SK-N-SH treated with all-trans-retinoic acid at 6 μM for 48 hours (cell line): ENCODE measurements around the gene LIMCH1.

ENCODE experiments used
- ATAC-seq: fragments of 200-7000 bp; cut with Tn5 transposase; 3 replicates; pipeline ENCODE4 v1.9.1; 2020; ENCODE audit warnings: mild to moderate bottlenecking, moderate library complexity
- ARNTL ChIP-seq: fragments of 450-650 bp; formaldehyde crosslinking; IDR thresholded peaks from 2 replicates; pipeline ENCODE4 v1.5.0; 2020; ENCODE audit warnings: low read depth, mild to moderate bottlenecking, moderate library complexity, borderline replicate concordance
- BACH2 ChIP-seq: fragments of 250-450 bp; sonication (Bioruptor Pico); IDR thresholded peaks from 2 replicates; pipeline ENCODE4 v1.9.0; 2021; ENCODE audit warnings: mild to moderate bottlenecking, borderline replicate concordance
- CREB5 ChIP-seq: fragments of 250-450 bp; sonication (Bioruptor Pico); IDR thresholded peaks from 2 replicates; pipeline ENCODE4 v1.5.1; 2020; ENCODE audit warnings: low read depth, mild to moderate bottlenecking, moderate library complexity
- CSDC2 ChIP-seq: fragments of 250-450 bp; sonication (Bioruptor Pico); IDR thresholded peaks from 2 replicates; pipeline ENCODE4 v1.5.0; 2020; ENCODE audit warnings: mild to moderate bottlenecking, moderate library complexity
- CSRNP3 ChIP-seq: fragments of 250-450 bp; sonication (Bioruptor Pico); IDR thresholded peaks from 2 replicates; pipeline ENCODE4 v1.5.1; 2021; ENCODE audit warnings: mild to moderate bottlenecking, moderate library complexity
- ESRRG ChIP-seq: fragments of 250-450 bp; sonication (Bioruptor Pico); IDR thresholded peaks from 2 replicates; pipeline ENCODE4 v1.6.1; 2021; ENCODE audit warnings: mild to moderate bottlenecking
- GLIS3 ChIP-seq: fragments of 250-450 bp; sonication (Bioruptor Pico); IDR thresholded peaks from 2 replicates; pipeline ENCODE4 v1.5.0; 2020; ENCODE audit warnings: mild to moderate bottlenecking, moderate library complexity
- ISL1 ChIP-seq: fragments of 250-450 bp; sonication (Bioruptor Pico); IDR thresholded peaks from 2 replicates; pipeline ENCODE4 v2.1.2; 2022; ENCODE audit warnings: mild to moderate bottlenecking, moderate library complexity
- OSR1 ChIP-seq: fragments of 250-450 bp; sonication (Bioruptor Pico); IDR thresholded peaks from 2 replicates; pipeline ENCODE4 v1.8.0; 2022; ENCODE audit warnings: moderate library complexity, mild to moderate bottlenecking, inconsistent platforms
- PATZ1 ChIP-seq: fragments of 250-450 bp; sonication (Bioruptor Pico); IDR thresholded peaks from 2 replicates; pipeline ENCODE4 v1.8.0; 2020; ENCODE audit warnings: mild to moderate bottlenecking, moderate library complexity, borderline replicate concordance
- POU6F1 ChIP-seq: fragments of 250-450 bp; sonication (Bioruptor Pico); IDR thresholded peaks from 2 replicates; pipeline ENCODE4 v1.8.0; 2021; ENCODE audit warnings: low read depth, mild to moderate bottlenecking, moderate library complexity, borderline replicate concordance
- PPARA ChIP-seq: fragments of 250-450 bp; sonication (Bioruptor Pico); IDR thresholded peaks from 2 replicates; pipeline ENCODE4 v1.5.0; 2020; ENCODE audit warnings: mild to moderate bottlenecking, borderline replicate concordance
- RARB ChIP-seq: fragments of 250-450 bp; sonication (Bioruptor Pico); IDR thresholded peaks from 2 replicates; pipeline ENCODE4 v1.8.0; 2021; ENCODE audit warnings: mild to moderate bottlenecking, moderate library complexity
- SNAI2 ChIP-seq: fragments of 250-450 bp; sonication (Bioruptor Pico); IDR thresholded peaks from 2 replicates; pipeline ENCODE4 v1.5.0; 2020; ENCODE audit warnings: mild to moderate bottlenecking, moderate library complexity
- TCF4 ChIP-seq: fragments of 250-450 bp; sonication (Bioruptor Pico); IDR thresholded peaks from 2 replicates; pipeline ENCODE4 v1.8.0; 2021; ENCODE audit warnings: mild to moderate bottlenecking, moderate library complexity, borderline replicate concordance
- TOX ChIP-seq: fragments of 250-450 bp; sonication (Bioruptor Pico); IDR thresholded peaks from 2 replicates; pipeline ENCODE4 v1.8.0; 2021; ENCODE audit warnings: mild to moderate bottlenecking, moderate library complexity, borderline replicate concordance
- TSHZ2 ChIP-seq: fragments of 250-450 bp; sonication (Bioruptor Pico); IDR thresholded peaks from 2 replicates; pipeline ENCODE4 v1.5.0; 2020; ENCODE audit warnings: mild to moderate bottlenecking, moderate library complexity
- ZC3H10 ChIP-seq: fragments of 250-450 bp; sonication (Bioruptor Pico); IDR thresholded peaks from 2 replicates; pipeline ENCODE4 v1.5.1; 2021; ENCODE audit warnings: mild to moderate bottlenecking, moderate library complexity
- ZFP3 ChIP-seq: fragments of 250-450 bp; sonication (Bioruptor Pico); IDR thresholded peaks from 2 replicates; pipeline ENCODE4 v1.5.0; 2020; ENCODE audit warnings: mild to moderate bottlenecking, moderate library complexity
- ZNF565 ChIP-seq: fragments of 450-650 bp; formaldehyde crosslinking; conservative IDR thresholded peaks from 2 replicates; pipeline ENCODE4 v1.5.0; 2020; ENCODE audit warnings: low read depth, mild to moderate bottlenecking, moderate library complexity
- ZNF70 ChIP-seq: fragments of 450-650 bp; formaldehyde crosslinking; IDR thresholded peaks from 2 replicates; pipeline ENCODE4 v1.5.0; 2020; ENCODE audit warnings: mild to moderate bottlenecking, moderate library complexity
- ZNF8 ChIP-seq: fragments of 450-650 bp; formaldehyde crosslinking; IDR thresholded peaks from 2 replicates; pipeline ENCODE4 v1.5.0; 2020; ENCODE audit warnings: mild to moderate bottlenecking, moderate library complexity

The LIMCH1 gene

GRCh38 chr4:41620594-41621256, 82.8 kb downstream of the LIMCH1 start:
- TF ChIP-seq GLIS3 (CRISPR knock-in tag), result no peak
- no peak for TF ChIP-seq TCF4 (CRISPR knock-in tag)
- TF ChIP-seq ARNTL (CRISPR knock-in tag), result no peak
- TF ChIP-seq CSRNP3 (CRISPR knock-in tag), result no peak
- no peak for TF ChIP-seq SNAI2 (CRISPR knock-in tag)
- no peak for TF ChIP-seq TOX
- TF ChIP-seq ZNF565 (CRISPR knock-in tag), result no peak
- no peak for TF ChIP-seq ZFP3
- TF ChIP-seq CSDC2 (CRISPR knock-in tag), result no peak
- TF ChIP-seq ESRRG, result no peak
- TF ChIP-seq TSHZ2 (CRISPR knock-in tag), result no peak
- no peak for TF ChIP-seq OSR1 (CRISPR knock-in tag)
- TF ChIP-seq ZNF8 (CRISPR knock-in tag), result no peak
- no peak for TF ChIP-seq ISL1
- TF ChIP-seq PPARA (CRISPR knock-in tag), result no peak
- no peak for TF ChIP-seq PATZ1 (CRISPR knock-in tag)
- TF ChIP-seq CREB5 (CRISPR knock-in tag), result no peak
- no peak for TF ChIP-seq BACH2 (CRISPR knock-in tag)
- ATAC-seq, result no peak

GRCh38 chr4:41622787-41623186, 84.8 kb downstream of the LIMCH1 start:
- no peak for ATAC-seq
- TF ChIP-seq ZNF70 (CRISPR knock-in tag) (no peak), ESRRG (no peak)

GRCh38 chr4:41624765-41625164, 86.8 kb downstream of the LIMCH1 start:
- TF ChIP-seq CSDC2 (CRISPR knock-in tag) (no peak), ZFP3 (no peak), PATZ1 (CRISPR knock-in tag) (no peak), ARNTL (CRISPR knock-in tag) (no peak), ISL1 (no peak), ZC3H10 (CRISPR knock-in tag) (no peak), TOX (no peak), ZNF565 (CRISPR knock-in tag) (no peak), CREB5 (CRISPR knock-in tag) (no peak), SNAI2 (CRISPR knock-in tag) (no peak), RARB (no peak), ESRRG (no peak), POU6F1 (no peak)
- no peak for ATAC-seq
